GM12878 (cell line): ENCODE data around the gene CCDC187.

Experiments
- ATF2 ChIP-seq: IDR thresholded peaks from 2 replicates; pipeline ENCODE4 v1.6.1; 2012; ENCODE audit warnings: low read length, inconsistent platforms
- BHLHE40 ChIP-seq, 2 experiments: fragments of 450-650 bp in 1 of 2; IDR thresholded peaks; 2 replicates each; pipeline ENCODE4 v1.6.1; 2011 to 2017; ENCODE audit warnings: low read depth in 2 of 2, borderline replicate concordance in 1 of 2, improper control_type of control experiment in 1 of 2, low read length in 1 of 2, mild to moderate bottlenecking in 1 of 2
- CTCF ChIP-seq, 3 experiments: IDR thresholded peaks in 2 of 3; conservative IDR thresholded peaks in 1 of 3; 2 replicates each; pipeline ENCODE4 v1.5.1; 2011; ENCODE audit warnings: low read depth in 3 of 3, low read length in 3 of 3, mild to moderate bottlenecking in 3 of 3, control low read depth in 2 of 3, moderate library complexity in 2 of 3, inconsistent platforms in 1 of 3, mixed read lengths in 1 of 3; ENCODE audit not compliant: control insufficient read depth in 2 of 3, insufficient read depth in 1 of 3; ENCODE audit errors: extremely low read depth in 1 of 3
- GABPA ChIP-seq: IDR thresholded peaks from 2 replicates; pipeline ENCODE4 v1.6.1; 2014; ENCODE audit warnings: antibody characterized with exemption, low read depth, mild to moderate bottlenecking, inconsistent platforms
- GATAD2B ChIP-seq: fragments of 450-650 bp; conservative IDR thresholded peaks from 2 replicates; pipeline ENCODE4 v1.6.1; 2017; ENCODE audit warnings: low read depth, mild to moderate bottlenecking, moderate library complexity
- POLR2AphosphoS5 ChIP-seq: IDR thresholded peaks from 2 replicates; pipeline ENCODE4 v1.6.1; 2011; ENCODE audit warnings: mild to moderate bottlenecking, low read length, inconsistent platforms
- REST ChIP-seq: IDR thresholded peaks from 2 replicates; pipeline ENCODE4 v1.6.1; 2012; ENCODE audit warnings: mild to moderate bottlenecking, low read depth, low read length
- ZBTB11 ChIP-seq: fragments of 450-650 bp; formaldehyde crosslinking; IDR thresholded peaks from 2 replicates; pipeline ENCODE4 v1.5.0; 2022; ENCODE audit warnings: mild to moderate bottlenecking, missing genetic modification characterization
- TF ChIP-seq, protein P1 (sequence below): fragments of 450-650 bp; IDR thresholded peaks from 2 replicates; pipeline ENCODE4 v1.6.1; 2017; ENCODE audit warnings: mild to moderate bottlenecking
- TF ChIP-seq, protein P2 (sequence below): IDR thresholded peaks from 2 replicates; pipeline ENCODE4 v1.6.1; 2011; ENCODE audit warnings: borderline replicate concordance, low read depth, mild to moderate bottlenecking, moderate library complexity, low read length; ENCODE audit not compliant: insufficient read depth, poor library complexity, severe bottlenecking
- TF ChIP-seq, protein P3 (sequence below): IDR thresholded peaks from 2 replicates; pipeline ENCODE4 v1.6.1; 2011; ENCODE audit warnings: low read depth, low read length, improper control_type of control experiment, borderline replicate concordance

DNA sequence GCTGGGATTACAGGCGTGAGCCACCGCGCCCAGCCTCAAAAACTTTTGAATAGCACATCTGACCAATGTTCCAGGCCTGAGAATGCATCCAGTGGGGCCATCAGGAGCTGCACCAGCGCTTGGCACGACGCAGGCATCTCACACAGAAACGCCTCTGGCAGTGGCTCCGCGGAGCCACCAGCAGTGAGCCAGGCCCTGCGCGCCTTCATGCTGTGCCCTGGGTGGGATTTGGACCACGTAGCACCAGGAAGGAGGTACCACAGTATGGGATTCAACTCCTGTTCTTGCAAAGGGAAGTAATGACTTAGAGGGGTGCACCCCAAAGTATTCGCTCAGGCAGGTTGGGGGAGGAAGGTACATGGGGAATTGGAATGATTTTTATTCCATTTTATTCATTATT is 3.0 kb downstream of the CCDC187 start:
- TF ChIP-seq POLR2AphosphoS5: no peak
- no peak for TF ChIP-seq GATAD2B
- no peak for TF ChIP-seq GABPA
- TF ChIP-seq, protein P1, sequence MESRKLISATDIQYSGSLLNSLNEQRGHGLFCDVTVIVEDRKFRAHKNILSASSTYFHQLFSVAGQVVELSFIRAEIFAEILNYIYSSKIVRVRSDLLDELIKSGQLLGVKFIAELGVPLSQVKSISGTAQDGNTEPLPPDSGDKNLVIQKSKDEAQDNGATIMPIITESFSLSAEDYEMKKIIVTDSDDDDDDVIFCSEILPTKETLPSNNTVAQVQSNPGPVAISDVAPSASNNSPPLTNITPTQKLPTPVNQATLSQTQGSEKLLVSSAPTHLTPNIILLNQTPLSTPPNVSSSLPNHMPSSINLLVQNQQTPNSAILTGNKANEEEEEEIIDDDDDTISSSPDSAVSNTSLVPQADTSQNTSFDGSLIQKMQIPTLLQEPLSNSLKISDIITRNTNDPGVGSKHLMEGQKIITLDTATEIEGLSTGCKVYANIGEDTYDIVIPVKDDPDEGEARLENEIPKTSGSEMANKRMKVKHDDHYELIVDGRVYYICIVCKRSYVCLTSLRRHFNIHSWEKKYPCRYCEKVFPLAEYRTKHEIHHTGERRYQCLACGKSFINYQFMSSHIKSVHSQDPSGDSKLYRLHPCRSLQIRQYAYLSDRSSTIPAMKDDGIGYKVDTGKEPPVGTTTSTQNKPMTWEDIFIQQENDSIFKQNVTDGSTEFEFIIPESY: no peak
- TF ChIP-seq, protein P2, sequence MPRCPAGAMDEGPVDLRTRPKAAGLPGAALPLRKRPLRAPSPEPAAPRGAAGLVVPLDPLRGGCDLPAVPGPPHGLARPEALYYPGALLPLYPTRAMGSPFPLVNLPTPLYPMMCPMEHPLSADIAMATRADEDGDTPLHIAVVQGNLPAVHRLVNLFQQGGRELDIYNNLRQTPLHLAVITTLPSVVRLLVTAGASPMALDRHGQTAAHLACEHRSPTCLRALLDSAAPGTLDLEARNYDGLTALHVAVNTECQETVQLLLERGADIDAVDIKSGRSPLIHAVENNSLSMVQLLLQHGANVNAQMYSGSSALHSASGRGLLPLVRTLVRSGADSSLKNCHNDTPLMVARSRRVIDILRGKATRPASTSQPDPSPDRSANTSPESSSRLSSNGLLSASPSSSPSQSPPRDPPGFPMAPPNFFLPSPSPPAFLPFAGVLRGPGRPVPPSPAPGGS: no peak
- no peak for TF ChIP-seq CTCF (IDR thresholded peaks at IDR 0.05 in 2 of 3, conservative IDR thresholded peaks at IDR 0.05 in 1 of 3; ENCODE audit: control insufficient read depth in 2 of 3, extremely low read depth in 1 of 3, insufficient read depth in 1 of 3, low read depth in 3 of 3, low read length in 3 of 3)
- TF ChIP-seq ZBTB11 (CRISPR knock-in tag): no peak
- TF ChIP-seq REST: no peak
- TF ChIP-seq BHLHE40 (IDR thresholded peaks at IDR 0.05; ENCODE audit: borderline replicate concordance in 1 of 2, low read depth in 2 of 2, low read length in 1 of 2): no peak
- TF ChIP-seq, protein P3, sequence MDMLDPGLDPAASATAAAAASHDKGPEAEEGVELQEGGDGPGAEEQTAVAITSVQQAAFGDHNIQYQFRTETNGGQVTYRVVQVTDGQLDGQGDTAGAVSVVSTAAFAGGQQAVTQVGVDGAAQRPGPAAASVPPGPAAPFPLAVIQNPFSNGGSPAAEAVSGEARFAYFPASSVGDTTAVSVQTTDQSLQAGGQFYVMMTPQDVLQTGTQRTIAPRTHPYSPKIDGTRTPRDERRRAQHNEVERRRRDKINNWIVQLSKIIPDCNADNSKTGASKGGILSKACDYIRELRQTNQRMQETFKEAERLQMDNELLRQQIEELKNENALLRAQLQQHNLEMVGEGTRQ: no peak
- TF ChIP-seq ATF2: no peak
